HG03460 (cell line): Measurements from ENCODE around the gene BTBD16.

Experiments
- ATAC-seq: cut with Tn5 transposase; IDR thresholded peaks from one replicate; pipeline ENCODE4 v1.9.1; 2021; ENCODE audit not compliant: unreplicated experiment

The BTBD16 gene

GRCh38 chr10:122271076-122271475 lies at the start of gene BTBD16:
BTBD16 (plus strand) TSS chr10:122271296; CDS start chr10:122275082, 3,786 bp downstream.
- ATAC-seq: no peak

- no peak for ATAC-seq
These were observed 49.1 kb upstream of the BTBD16 start for GRCh38 chr10:122221958-122222357.

- ATAC-seq: no peak
These were observed 48.5 kb upstream of the BTBD16 start for GRCh38 chr10:122222638-122223037.

GRCh38 chr10:122224159-122224558 lies 46.9 kb upstream of the BTBD16 start:
- no peak for ATAC-seq

GRCh38 chr10:122225330-122225729 lies 45.8 kb upstream of the BTBD16 start:
- no peak for ATAC-seq

GRCh38 chr10:122227754-122228153 lies 43.3 kb upstream of the BTBD16 start:
- ATAC-seq: no peak

- ATAC-seq: no peak
These were observed 41.4 kb upstream of the BTBD16 start for GRCh38 chr10:122229666-122230065.

- ATAC-seq: no peak
These were observed 40.9 kb upstream of the BTBD16 start for GRCh38 chr10:122230222-122230621.

GRCh38 chr10:122232769-122233168 lies 38.3 kb upstream of the BTBD16 start:
- no peak for ATAC-seq

- no peak for ATAC-seq
These were observed 37.2 kb upstream of the BTBD16 start for GRCh38 chr10:122233857-122234348.

- ATAC-seq: no peak
These were observed 36.7 kb upstream of the BTBD16 start for GRCh38 chr10:122234416-122234815.

- no peak for ATAC-seq
These were observed 34.3 kb upstream of the BTBD16 start for GRCh38 chr10:122236690-122237306.

GRCh38 chr10:122237331-122237990 lies 33.6 kb upstream of the BTBD16 start:
- no peak for ATAC-seq

GRCh38 chr10:122239578-122240257 lies 31.4 kb upstream of the BTBD16 start:
- ATAC-seq: no peak

GRCh38 chr10:122240401-122240800 lies 30.7 kb upstream of the BTBD16 start:
- ATAC-seq: no peak

- no peak for ATAC-seq
These were observed 29.3 kb upstream of the BTBD16 start for GRCh38 chr10:122241836-122242235.

GRCh38 chr10:122243550-122243949 lies 27.5 kb upstream of the BTBD16 start:
- no peak for ATAC-seq

GRCh38 chr10:122244001-122244975 lies 26.8 kb upstream of the BTBD16 start:
- no peak for ATAC-seq

- ATAC-seq: no peak
These were observed 26.0 kb upstream of the BTBD16 start for GRCh38 chr10:122245136-122245535.

GRCh38 chr10:122245897-122246296 lies 25.2 kb upstream of the BTBD16 start:
- no peak for ATAC-seq
